ENCODE data around the gene ZCCHC9.

ZCCHC9 gene

GRCh38 chr5:81313278-81313677 is 11.9 kb downstream of the ZCCHC9 start:
- Histone ChIP-seq H3K9ac (ENCODE audit: low read depth, low read length, poor library complexity, severe bottlenecking) (no peak overlapping the region), H3K36me3 (ENCODE audit: insufficient read depth, low read length) (peaks cover 2% of the 10 kb centered on the region; the same call in 1 of the 2 replicates), H3K9me3 (ENCODE audit: insufficient read depth, low read depth, low read length) (no peaks in the 10 kb centered on the region), H3F3A (ENCODE audit: low read depth) (no peaks in the 10 kb centered on the region), H4K20me1 (ENCODE audit: insufficient read depth, low read length, poor library complexity, severe bottlenecking) (no peaks in the 10 kb centered on the region), H3K4me3 (ENCODE audit: low read length, poor library complexity, severe bottlenecking) (no peak overlapping the region), H3K9me2 (replicated peaks; ENCODE audit: low read depth, low read length) (no peaks in the 10 kb centered on the region), H3K4me2 (ENCODE audit: low read depth, low read length, poor library complexity, severe bottlenecking) (no peak overlapping the region), H2AFZ (ENCODE audit: low read length) (no peak overlapping the region), H3K27me3 (ENCODE audit: insufficient read depth, low read length, poor library complexity, severe bottlenecking) (no peaks in the 10 kb centered on the region), H3K4me1 (ENCODE audit: insufficient read depth, low read length, poor library complexity, severe bottlenecking) (no peaks in the 10 kb centered on the region), H3K79me2 (ENCODE audit: insufficient read depth, low read length) (no peaks in the 10 kb centered on the region)
- TF ChIP-seq CTCF (conservative IDR thresholded peaks at IDR 0.05; ENCODE audit: low read length) (no peak), EZH2phosphoT487 (IDR thresholded peaks at IDR 0.05; ENCODE audit: borderline replicate concordance) (no peak)

- no peaks in the 10 kb centered on the region for H3K79me2 ChIP-seq (ENCODE audit: insufficient read depth, low read length)
- H3K4me1 ChIP-seq (ENCODE audit: insufficient read depth, low read length, poor library complexity, severe bottlenecking), result no peaks in the 10 kb centered on the region
- H4K20me1 ChIP-seq (ENCODE audit: insufficient read depth, low read length, poor library complexity, severe bottlenecking), result no peaks in the 10 kb centered on the region
- no peaks in the 10 kb centered on the region for H3K27me3 ChIP-seq (ENCODE audit: insufficient read depth, low read length, poor library complexity, severe bottlenecking)
- H3K4me2 ChIP-seq (ENCODE audit: low read depth, low read length, poor library complexity, severe bottlenecking), result no peak overlapping the region
- no peak overlapping the region for H3K4me3 ChIP-seq (ENCODE audit: low read length, poor library complexity, severe bottlenecking)
- H3K9me3 ChIP-seq (ENCODE audit: insufficient read depth, low read depth, low read length), result no peaks in the 10 kb centered on the region
- no peaks in the 10 kb centered on the region for H3F3A ChIP-seq (ENCODE audit: low read depth)
- no peak overlapping the region for H3K9ac ChIP-seq (ENCODE audit: low read depth, low read length, poor library complexity, severe bottlenecking)
- H2AFZ ChIP-seq (ENCODE audit: low read length), result no peak overlapping the region
- peaks cover 2% of the 10 kb centered on the region; the same call in 1 of the 2 replicates for H3K36me3 ChIP-seq (ENCODE audit: insufficient read depth, low read length)
- no peak for TF ChIP-seq CTCF (conservative IDR thresholded peaks at IDR 0.05; ENCODE audit: low read length)
- no peak for TF ChIP-seq EZH2phosphoT487 (IDR thresholded peaks at IDR 0.05; ENCODE audit: borderline replicate concordance)
- no peaks in the 10 kb centered on the region for H3K9me2 ChIP-seq (replicated peaks; ENCODE audit: low read depth, low read length)
Measured at GRCh38 chr5:81313686-81314085, 12.3 kb downstream of the ZCCHC9 start.

- no peaks in the 10 kb centered on the region for H3K27me3 ChIP-seq (ENCODE audit: insufficient read depth, low read length, poor library complexity, severe bottlenecking)
- H3K4me2 ChIP-seq (ENCODE audit: low read depth, low read length, poor library complexity, severe bottlenecking), result no peak overlapping the region
- no peak overlapping the region for H3K4me3 ChIP-seq (ENCODE audit: low read length, poor library complexity, severe bottlenecking)
- H2AFZ ChIP-seq (ENCODE audit: low read length), result no peak overlapping the region
- no peaks in the 10 kb centered on the region for H3K4me1 ChIP-seq (ENCODE audit: insufficient read depth, low read length, poor library complexity, severe bottlenecking)
- no peak for TF ChIP-seq EZH2phosphoT487 (IDR thresholded peaks at IDR 0.05; ENCODE audit: borderline replicate concordance)
- TF ChIP-seq CTCF (conservative IDR thresholded peaks at IDR 0.05; ENCODE audit: low read length), result no peak
- H4K20me1 ChIP-seq (ENCODE audit: insufficient read depth, low read length, poor library complexity, severe bottlenecking), result no peaks in the 10 kb centered on the region
- no peaks in the 10 kb centered on the region for H3K9me3 ChIP-seq (ENCODE audit: insufficient read depth, low read depth, low read length)
- no peak overlapping the region for H3K9ac ChIP-seq (ENCODE audit: low read depth, low read length, poor library complexity, severe bottlenecking)
- H3K79me2 ChIP-seq (ENCODE audit: insufficient read depth, low read length), result no peaks in the 10 kb centered on the region
- H3F3A ChIP-seq (ENCODE audit: low read depth), result no peaks in the 10 kb centered on the region
- no peaks in the 10 kb centered on the region for H3K9me2 ChIP-seq (replicated peaks; ENCODE audit: low read depth, low read length)
- peaks cover 2% of the 10 kb centered on the region; the same call in 1 of the 2 replicates for H3K36me3 ChIP-seq (ENCODE audit: insufficient read depth, low read length)
Measured at GRCh38 chr5:81314581-81314980, 13.2 kb downstream of the ZCCHC9 start.

All from Loucy (cell line).